Activated naive CD8-positive, alpha-beta T cell treated with anti-CD3 and anti-CD28 coated beads, Interleukin-2, amount 50 U/mL, for 16 hours (primary cell): ENCODE results near the gene PEMT.

Experiments used
- DNase-seq: peaks from one replicate; pipeline ENCODE4 v3.0.0-alpha.2; 2020; ENCODE audit warnings: low read depth, low spot score

The PEMT gene

DNA sequence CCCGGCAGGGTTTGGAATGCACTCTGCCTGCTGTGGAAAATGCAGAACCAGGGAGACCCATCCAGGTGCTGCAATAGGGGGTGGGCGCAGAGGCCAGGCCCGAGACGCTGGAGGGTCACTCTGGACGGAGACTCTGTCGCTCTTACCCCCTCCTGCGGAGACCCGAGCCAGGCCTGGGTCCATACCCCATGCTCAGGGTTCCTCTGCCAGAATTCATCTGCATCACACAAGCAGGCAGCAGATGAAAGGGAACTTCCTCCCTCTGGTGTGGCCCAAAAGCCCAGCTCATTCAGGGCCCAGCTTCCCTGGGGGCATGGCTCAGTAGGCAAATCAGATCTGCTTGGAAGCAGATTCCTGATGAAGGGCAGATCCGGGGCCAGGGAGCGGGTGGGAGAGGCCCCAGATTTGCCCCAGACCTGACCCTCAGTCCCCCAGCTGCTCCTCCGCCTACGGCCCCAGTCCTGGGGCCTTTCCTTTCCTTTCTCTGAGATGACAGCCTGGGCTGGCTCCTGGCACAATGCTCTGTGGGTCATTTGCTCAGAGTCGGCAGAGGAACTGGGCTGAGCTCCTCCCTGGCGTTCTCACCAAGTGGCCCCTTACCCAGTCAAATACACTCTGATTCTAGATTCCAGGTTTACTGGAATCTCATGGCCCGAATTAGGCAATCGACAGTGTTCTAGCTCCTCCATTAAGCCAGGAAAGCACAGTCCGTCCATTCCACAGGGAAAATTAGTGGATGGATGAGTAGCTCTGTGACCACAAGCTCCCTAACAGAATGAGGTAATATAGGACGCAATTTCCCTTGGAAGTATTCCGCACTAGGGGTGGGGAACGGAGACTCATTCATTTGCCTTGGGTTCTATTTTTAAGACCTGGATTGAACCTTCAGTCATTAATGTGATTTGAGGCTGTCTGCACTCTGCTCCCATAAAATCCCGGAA lies 76.2 kb downstream of the PEMT start:
- no peak for DNase-seq

DNA sequence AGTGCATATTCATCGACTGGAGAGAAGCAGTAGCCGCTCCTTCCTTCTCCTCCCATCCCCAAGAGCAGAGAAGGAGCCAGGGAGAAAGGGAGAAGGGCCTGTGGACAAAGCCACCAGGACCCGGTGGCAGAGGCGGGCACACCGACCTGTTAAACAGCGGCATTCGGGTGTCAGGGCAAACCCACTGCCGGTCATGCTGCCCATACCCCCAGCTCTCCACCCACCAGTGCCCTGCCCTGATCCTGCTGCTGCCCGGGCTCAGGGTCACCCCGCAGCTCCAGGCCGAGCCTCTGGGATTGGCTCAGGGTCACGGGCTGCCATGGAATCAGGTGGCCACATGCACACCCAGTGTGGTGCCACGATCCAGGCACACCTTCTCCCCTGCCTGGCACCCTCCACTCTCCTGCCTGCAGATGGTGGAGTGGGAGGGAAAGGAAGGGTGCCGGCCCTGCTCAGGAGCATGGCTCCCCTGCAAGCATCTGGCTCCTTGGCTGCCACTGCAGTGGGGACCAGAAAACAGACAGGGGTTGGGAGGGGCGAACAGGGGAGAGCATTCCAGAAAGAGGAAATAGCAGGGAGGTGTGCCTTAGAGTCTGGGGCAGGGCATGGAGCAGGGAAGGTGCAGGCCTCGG lies 77.0 kb downstream of the PEMT start:
- DNase-seq = no peak

DNA sequence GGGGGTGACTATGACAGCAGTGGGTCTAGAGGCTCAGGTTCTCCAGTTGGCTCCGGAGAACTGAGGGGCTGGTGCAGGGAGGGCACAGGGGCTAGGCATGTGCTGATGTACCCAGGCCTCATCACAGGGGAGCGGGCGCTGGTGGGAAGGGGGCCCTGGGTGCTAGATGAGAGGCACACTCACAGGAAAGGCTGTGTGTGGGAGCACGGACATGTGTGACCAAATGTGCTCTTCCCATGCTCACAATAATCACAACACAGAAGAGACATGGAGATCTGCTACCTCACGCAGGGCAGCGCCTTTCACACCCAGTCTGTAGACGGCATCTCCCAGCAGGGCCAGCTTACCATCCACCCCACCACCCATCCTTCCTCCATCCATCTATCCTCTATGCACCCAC lies 77.9 kb downstream of the PEMT start:
- no peak for DNase-seq

DNA sequence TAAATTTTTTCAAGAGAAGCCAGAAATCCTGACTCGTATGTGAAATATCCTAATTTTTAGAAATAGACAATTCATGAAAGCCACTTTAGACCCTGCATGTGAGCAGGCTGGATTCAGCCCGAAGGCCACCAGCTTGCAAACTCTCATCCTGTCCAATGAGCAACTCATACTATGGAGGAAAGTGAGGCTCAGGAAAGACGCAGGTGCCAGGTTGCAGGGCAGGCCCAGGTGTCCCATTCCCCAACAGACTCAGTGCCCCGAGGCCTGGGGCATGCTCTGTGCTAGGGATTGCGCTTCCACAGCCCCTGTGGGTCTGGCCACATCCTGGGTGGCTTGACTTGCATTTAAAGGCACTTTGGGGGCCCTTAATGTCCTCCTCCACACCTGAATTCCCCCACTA lies 78.6 kb downstream of the PEMT start:
- DNase-seq = no peak

DNA sequence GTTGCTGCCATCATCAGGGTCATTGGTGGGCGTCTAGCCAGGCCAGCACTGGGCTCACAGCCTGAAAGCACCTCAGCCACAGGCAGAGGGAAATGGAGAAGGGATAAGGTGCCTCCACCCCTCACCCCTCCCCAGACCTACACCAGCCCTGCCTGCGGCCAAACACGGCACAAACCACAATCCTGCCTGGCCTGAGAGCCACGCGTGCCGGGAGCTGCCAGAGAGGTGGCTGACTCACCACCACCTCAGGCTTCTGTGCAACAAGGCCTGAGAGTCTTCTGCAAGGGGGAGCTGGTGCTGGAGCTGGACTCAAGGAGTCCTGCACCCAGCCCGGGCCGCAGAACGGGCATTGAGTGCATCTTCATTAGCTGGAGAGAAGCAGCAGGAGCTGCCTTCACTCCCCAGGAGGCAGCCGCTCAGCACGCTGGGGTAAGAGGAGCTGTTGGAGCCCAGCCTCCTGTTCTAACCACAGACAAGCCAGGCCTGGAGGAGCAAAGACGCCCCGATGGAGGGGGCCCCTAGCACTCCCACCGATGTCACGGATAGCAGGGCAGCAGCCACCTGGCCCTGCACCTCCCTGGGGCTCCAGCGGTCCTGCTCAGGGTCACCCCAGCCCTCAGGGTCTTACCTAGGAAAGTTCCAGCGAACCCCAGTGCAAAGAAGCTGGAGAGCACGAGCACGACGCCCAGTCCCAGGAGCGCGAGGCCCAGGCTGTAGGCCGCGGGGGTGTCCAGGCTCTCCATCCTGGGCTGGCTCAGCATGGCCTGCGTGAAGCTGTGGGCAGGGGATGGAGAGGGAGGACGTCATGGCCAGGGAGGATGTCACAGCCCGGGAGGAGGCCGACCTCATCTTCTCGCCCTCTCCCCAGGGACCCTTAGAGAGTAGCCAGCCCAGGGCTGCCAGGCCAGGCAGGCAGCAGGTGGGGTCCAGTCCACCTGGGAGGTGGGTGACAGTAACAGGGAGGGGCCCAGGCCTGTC lies 79.3 kb downstream of the PEMT start:
- no peak for DNase-seq

DNA sequence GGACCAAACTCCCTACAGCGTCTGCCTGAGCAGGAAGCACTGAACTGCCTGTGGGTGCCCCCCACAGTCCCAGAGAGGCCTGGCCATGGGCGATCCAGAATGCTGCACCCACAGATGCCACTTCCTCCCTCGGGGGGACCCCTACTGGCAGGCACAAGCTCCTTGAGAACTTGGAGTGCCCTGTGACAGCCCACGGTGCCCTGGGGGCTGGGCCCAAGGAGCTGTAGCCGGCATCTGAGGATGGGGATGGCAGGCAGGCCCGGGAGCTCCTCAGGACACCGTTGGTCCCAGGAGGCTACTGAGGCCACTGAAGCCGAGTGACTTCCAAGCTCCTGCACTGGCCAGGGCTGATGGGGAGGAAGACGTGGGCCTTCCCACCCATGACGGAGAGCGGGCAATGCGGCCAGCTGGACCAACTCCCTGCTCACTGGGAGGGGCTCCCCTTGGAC lies 80.2 kb downstream of the PEMT start:
- no peak for DNase-seq

DNA sequence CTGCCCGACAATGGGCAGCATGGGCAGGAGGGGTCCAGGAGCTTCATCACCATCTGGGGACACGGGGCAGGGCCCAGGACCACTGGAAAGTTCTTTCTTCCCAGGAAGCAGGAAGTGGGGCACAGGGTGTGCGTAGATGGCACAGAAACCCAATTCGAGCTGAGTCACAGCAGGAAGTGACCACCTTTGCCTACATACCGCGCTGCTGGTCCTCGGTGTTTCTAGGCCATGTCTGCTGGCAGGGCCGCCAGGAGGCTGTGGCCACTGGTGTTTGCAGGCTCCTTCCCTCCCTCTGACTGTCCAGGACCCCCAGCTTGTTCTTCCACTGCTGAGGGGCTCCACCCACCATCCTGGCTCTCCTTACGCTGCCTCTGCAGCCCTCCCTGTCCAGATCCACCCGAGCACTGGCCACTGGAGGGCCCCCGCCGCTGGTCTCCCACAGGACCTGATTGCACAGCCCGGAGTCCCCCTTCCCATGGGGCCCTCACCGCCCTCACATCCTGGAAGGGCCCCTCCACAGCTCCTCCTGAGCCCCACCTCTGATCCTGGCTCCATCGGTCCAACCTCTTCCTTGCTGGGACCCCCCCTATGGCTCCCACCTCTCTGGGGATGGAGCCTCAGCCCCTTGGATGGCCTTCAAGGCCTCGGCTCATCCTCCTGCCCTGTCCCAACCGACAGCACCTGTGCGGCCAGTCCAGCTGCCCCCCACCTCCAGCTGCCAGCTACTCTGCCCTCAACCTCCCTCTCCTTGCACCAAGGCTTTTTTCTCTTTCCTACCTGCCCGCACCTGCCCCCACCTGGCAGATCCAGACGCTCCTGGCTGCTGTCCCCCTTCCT lies 80.8 kb downstream of the PEMT start:
- DNase-seq = no peak

DNA sequence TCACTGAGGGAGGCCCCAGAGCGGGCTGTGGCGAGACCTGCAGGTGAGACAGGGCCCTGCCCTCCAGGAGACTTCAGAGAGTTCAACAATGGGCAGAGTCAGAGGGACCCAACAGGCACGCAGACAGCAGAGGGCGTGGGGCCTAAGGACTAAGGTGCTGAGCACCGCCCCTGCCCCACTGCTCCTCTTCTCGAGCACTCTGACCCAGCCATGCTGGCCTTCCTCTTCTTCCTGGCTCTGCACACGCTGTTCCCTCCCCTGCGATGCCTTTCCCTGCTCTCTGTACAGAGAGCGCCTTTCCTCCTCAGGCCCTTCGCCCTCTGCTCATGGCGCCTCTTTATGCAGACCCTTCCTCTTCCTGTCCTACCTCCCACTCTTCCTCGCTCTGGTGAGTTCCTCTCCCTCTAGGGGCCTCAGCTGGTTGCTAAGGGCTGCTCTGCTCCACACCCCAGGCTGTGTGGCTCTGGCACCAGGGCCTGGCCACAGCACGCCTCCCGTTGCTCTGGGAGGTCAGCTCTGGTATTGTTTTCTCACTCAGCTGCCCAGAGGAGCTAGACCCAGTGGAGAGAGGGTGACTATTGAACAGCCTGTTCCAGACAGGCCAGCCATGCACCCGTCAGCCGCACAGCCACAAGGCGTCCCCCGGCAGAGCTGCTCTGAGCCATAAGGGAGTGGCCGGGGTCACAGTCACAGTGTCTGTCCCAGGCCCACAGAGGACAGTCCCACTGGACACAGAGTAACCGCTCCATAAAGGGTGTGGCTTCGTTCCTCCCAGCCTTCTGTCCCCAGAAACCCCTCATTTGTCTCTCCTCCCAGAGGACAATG lies 81.7 kb downstream of the PEMT start:
- DNase-seq = no peak

DNA sequence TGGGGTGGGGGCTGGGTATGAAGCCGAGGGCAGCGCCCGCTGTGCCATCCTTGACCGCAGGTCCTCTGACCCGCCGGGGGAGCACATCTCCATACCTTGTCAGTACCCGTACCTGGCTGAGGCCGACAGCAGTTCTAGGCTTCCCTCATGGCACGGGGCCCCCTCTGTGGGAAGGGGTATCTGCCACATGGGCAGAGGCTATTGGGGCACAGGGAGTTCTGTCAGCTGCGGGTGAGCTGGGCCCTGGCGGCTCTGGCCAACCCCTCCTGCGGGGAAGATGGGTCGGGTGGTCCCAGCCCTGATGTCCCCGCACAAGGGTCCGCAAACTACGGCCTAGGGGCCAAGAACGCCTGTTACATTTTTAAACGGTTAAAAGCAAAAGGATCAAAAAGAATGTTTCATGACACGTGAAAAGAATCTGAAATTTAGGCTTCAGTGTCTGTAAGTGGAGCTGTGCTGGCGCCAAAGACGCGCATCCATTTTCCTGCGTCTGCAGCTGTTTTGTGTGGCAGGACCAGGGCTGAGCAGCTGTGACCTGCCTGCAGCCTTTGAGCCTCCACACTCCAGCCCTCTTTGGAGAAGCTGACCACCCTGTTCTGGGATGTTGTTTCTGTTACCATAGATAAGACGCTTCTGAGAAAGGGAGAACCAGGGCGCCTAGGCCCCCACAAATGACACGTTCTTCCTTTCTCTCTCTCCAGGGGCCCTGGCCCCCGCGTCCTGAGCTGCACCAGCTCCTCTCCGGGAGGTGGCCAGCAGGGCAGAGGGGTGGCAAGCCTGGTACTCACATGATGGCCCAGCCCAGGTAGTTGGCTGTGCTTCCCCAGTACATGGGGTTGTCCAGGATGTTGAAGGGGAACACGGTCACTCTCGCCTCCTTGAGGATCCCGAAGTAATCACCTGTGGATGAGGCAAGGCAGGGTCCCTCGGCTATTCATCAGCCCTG lies 82.6 kb downstream of the PEMT start:
- DNase-seq = no peak

DNA sequence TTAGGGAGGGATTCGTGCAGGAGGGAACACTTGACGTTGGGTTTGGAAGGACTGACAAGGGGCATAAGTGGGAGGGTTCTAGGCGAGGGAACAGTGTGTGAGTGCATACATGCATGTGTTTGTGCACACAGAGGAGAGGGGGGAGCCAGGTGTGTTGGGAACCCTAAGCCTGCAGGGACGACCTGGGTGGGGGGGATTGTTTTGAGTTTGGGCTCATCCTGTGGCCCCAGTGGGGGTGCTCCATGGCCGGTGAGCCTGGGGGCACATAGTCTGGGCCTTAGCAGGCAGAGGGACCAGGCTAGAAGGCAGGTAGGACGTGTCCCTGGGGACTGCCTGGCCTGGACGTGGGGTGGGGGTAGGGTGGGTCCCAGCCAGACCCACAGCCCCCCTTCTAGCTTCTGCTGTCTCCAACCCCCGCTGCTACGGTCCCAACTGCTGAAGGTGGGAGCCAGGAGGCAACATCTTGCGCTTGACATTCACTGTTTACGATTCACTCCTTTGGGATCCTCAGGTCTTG lies 83.4 kb downstream of the PEMT start:
- DNase-seq = no peak

DNA sequence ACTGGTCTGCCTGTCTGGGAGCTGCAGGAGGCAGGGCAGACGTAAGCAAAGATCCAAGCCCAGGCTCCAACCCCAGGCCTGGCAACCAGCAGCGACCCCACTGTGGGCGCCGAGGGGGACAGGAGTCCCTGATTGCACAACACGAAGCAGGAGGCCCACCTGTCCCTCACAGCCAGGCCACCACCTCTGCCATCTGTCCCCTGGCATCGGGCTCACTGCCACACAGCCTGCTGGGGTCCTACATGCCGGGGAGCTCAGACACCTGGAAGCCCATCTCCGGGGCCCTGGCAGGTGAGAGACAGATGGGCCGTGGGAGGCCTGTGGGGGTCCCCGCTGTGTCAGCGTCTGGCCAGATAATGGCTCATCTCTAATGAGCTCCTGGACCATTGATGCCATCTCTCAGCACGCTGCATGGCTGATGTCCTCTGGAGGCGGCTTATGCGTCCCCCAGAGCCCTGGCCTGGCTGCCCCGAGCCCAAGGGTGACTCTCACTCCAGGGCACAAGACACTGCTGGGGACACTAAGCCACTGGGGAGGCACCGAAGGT lies 84.0 kb downstream of the PEMT start:
- DNase-seq = no peak

DNA sequence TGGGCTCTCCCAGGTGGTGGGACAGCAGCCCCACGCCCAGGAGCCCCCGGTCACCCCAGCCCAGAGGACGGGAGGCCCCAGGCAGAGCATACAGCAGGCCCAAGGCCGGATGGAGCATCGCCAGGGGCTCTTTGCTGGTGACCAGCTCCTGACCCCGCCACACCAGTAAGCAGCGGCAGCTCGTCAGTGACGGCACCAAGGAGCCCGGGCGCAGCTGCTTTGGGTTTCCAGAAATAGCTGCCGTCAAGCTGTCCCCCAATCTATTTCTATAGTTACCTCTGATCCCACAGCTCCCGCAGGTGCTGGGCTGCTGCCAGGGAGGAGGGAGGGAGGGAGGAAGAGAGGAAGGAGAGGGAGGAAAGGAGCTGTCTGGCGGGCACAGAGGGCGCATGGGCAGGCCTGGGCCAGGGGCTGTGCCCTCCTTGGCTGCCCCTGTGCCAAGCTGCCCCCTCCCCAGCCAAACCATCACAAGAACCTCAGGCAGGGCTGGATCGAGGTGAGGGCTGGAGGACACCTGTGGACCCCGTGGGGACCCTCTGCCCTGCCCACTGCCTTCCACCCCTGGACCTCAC lies 84.5 kb downstream of the PEMT start:
- no peak for DNase-seq

DNA sequence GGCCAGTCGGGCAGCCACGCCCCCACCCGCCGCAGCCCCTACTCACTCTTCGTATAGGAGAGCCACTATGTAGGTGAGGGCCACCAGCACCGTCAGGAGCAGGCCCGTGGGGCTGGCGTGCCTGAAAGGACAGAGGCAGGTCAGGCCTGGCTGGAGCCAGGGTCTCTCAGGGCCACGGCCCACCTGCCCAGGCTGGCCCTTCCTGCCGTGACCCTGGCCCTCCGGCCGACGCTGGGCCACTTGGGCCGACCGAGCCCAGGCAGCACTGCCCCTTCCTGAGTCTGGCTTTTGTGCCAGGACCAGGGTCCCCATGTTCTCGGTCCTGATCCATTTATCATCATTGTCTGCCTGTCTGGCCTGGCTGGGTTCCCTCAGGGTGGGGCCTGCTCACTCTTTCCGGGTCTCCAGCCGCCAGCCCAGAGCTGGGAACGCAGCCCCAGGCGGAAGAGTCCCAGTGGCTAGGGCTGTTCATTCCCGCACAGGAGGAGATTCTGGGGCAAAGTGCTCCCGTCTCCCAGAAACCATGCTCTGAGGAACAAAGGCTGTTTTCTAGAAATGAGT lies 85.2 kb downstream of the PEMT start:
- DNase-seq = no peak

DNA sequence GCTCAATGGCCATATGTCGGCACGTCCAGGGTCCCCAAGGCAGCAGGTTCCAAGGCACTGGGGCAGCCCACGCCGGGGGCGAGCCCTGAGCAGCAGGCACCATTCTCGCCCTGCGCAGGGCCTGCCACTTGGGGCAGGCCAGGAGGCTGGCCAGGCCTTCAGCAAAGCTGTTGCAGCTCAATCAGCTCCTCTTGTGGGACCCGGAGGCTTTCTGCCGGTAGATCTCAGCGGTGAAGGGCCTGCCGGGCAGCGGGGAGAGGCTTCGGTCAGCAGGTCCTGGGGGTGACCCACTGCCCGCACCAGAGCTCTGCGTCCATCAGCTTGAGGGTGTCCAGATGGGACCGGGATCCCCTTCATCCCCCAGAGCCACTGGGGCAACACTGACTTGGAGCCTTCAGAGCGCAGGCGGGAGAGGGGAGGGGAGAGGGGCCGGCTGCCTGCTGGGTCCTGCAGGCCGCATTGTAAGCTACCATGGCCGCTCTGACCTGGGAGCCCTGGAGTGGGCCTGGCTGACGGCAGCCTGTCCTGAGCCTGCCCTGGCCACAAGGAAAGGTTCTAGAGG lies 85.8 kb downstream of the PEMT start:
- no peak for DNase-seq

DNA sequence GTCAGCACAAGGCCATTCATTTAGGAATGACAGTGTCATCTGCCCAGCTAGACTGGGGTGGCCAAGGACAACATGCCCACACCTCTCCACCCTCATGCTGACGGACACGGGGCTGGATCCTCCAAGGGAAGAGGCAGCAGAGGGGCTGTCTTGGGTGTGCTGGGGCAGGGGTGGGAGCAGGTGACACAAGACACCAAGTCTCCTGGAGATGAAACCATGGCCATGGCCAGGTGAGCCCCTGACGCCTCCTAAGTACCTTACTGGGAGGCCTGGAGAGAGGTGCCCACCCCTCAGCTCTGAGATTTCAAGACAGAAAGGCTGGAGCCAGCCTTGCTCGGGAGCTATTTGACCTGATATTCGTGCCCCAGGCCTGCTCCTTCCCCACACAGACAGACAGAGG lies 86.4 kb downstream of the PEMT start:
- no peak for DNase-seq

DNA sequence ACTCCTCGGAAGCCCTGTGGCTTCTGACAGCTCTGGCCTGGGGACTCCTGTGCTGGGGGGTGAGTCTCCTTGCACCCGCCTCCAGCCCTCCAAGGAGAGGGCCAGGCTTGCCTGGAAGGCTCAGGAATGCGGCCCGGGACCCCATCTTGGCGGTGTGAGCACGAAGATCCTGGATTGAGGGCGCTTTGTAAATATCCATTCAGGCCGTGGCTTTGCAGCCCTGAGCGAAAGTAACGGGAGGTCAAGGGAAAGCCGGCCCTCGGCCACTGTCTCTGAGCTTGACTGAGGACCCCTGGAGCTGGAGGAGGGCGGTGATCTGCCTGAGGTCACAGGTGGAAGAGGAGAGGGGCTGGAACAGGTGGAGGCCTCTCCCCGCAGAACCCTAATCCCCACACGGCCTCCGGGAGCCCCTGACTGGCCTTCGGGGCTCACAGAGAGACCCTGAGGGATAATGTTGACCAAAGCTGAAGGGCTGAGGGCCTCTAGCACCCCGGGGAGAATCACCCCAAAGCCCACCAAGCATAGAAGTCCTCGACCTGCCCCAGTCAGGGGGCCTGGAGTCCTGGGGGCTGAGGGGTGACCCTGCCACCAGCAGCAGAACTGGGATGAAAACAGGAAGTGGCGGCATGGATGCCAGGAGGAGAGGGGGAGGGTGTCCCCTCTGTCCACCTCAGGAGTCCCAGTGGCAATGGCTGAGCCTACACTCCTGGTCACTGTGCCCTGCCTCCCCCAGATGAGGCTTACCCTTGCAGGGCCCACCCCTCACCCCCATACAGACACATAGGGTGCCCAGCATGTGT lies 87.0 kb downstream of the PEMT start:
- no peak for DNase-seq
